Liver (tissue), 9 donors: ENCODE results near the gene EEF2K. TPM values are rescaled to one million over a fixed set of nuclear protein-coding genes. Genes with fewer than 3 reads are reported as not detected.

Experiments
- DNase-seq: peaks from one replicate; pipeline ENCODE4 v3.0.0-alpha.2; 2017; ENCODE audit warnings: low spot score
- H3K27ac ChIP-seq, 2 donors: one replicate each; pipeline ENCODE4 v1.7.0; 2013; ENCODE audit warnings: inconsistent platforms in 2 of 2, low read length in 2 of 2, control low read depth in 1 of 2, low read depth in 1 of 2, mild to moderate bottlenecking in 1 of 2
- H3K27me3 ChIP-seq, 4 donors: one replicate each; pipeline versions ENCODE4 v1.6.1 to v1.7.0; 2013; ENCODE audit warnings: low read length in 3 of 4, inconsistent platforms in 1 of 4, mild to moderate bottlenecking in 1 of 4, moderate library complexity in 1 of 4; ENCODE audit not compliant: control insufficient read depth in 4 of 4, insufficient read depth in 4 of 4
- H3K36me3 ChIP-seq, 4 donors: one replicate each; pipeline versions ENCODE4 v1.6.1 to v1.7.0; 2013; ENCODE audit warnings: low read length in 3 of 4, mild to moderate bottlenecking in 3 of 4, low read depth in 1 of 4, moderate library complexity in 1 of 4; ENCODE audit not compliant: control insufficient read depth in 4 of 4, insufficient read depth in 3 of 4
- H3K4me1 ChIP-seq, 4 donors: one replicate each; pipeline versions ENCODE4 v1.6.1 to v1.7.0; 2013; ENCODE audit warnings: low read length in 3 of 4, mild to moderate bottlenecking in 3 of 4, moderate library complexity in 1 of 4; ENCODE audit not compliant: control insufficient read depth in 4 of 4, insufficient read depth in 4 of 4
- H3K4me3 ChIP-seq, 3 donors: one replicate each; pipeline versions ENCODE4 v1.6.1 to v1.7.0; 2013; ENCODE audit warnings: low read length in 3 of 3, control low read depth in 1 of 3, low read depth in 1 of 3, mild to moderate bottlenecking in 1 of 3
- H3K9ac ChIP-seq, 2 donors: one replicate each; pipeline ENCODE4 v1.7.0; 2013; ENCODE audit warnings: low read length in 2 of 2, mild to moderate bottlenecking in 2 of 2, moderate library complexity in 2 of 2, control low read depth in 1 of 2, low read depth in 1 of 2
- H3K9me3 ChIP-seq, 4 donors: one replicate each; pipeline versions ENCODE4 v1.6.1 to v1.7.0; 2013; ENCODE audit warnings: low read length in 3 of 4; ENCODE audit not compliant: control insufficient read depth in 4 of 4
- EGR1 ChIP-seq, 2 donors: IDR thresholded peaks; 2 replicates each; pipeline ENCODE4 v1.6.1; 2016 to 2018; ENCODE audit warnings: antibody characterized with exemption in 2 of 2, low read depth in 2 of 2
- FOXA1 ChIP-seq: IDR thresholded peaks from 2 replicates; pipeline ENCODE4 v1.6.1; 2016; ENCODE audit warnings: antibody characterized with exemption
- FOXA2 ChIP-seq: IDR thresholded peaks from 2 replicates; pipeline ENCODE4 v1.6.1; 2016; ENCODE audit warnings: antibody characterized with exemption
- GABPA ChIP-seq, 2 donors: IDR thresholded peaks in 1 of 2; conservative IDR thresholded peaks in 1 of 2; 2 replicates each; pipeline ENCODE4 v1.6.1; 2016; ENCODE audit warnings: antibody characterized with exemption in 2 of 2, mild to moderate bottlenecking in 1 of 2, moderate library complexity in 1 of 2
- HNF4G ChIP-seq: IDR thresholded peaks from 2 replicates; pipeline ENCODE4 v1.6.1; 2016; ENCODE audit warnings: antibody characterized with exemption
- JUND ChIP-seq, 2 donors: IDR thresholded peaks; 2 replicates each; pipeline ENCODE4 v1.6.1; 2016; ENCODE audit warnings: antibody characterized with exemption in 2 of 2
- NR2F2 ChIP-seq: IDR thresholded peaks from 2 replicates; pipeline ENCODE4 v1.6.1; 2016; ENCODE audit warnings: antibody characterized with exemption
- RAD21 ChIP-seq, 2 donors: IDR thresholded peaks; 2 replicates each; pipeline ENCODE4 v1.6.1; 2016; ENCODE audit warnings: antibody characterized with exemption in 2 of 2, mild to moderate bottlenecking in 2 of 2
- RXRA ChIP-seq, 2 donors: IDR thresholded peaks; 2 replicates each; pipeline ENCODE4 v1.6.1; 2017 to 2018; ENCODE audit warnings: antibody characterized with exemption in 2 of 2, mild to moderate bottlenecking in 1 of 2
- TAF1 ChIP-seq: conservative IDR thresholded peaks from 2 replicates; pipeline ENCODE4 v1.6.1; 2016; ENCODE audit warnings: antibody characterized with exemption, mild to moderate bottlenecking
- YY1 ChIP-seq: IDR thresholded peaks from 2 replicates; pipeline ENCODE4 v1.6.1; 2016; ENCODE audit warnings: antibody characterized with exemption, mild to moderate bottlenecking
- WGBS: extraction: QIAGEN DNeasy Blood & Tissue Kit; methylation state at CpG from one replicate; pipeline ENCODE4 v1.1.7; 2013; 5-methylcytosine and 5-hydroxymethylcytosine counted together
- polyA plus RNA-seq, 2 donors: library from polyadenylated mRNA; stranded (reverse) in 1 of 2; unstranded in 1 of 2; fragments of 200-250 nt in 1 of 2; fragments of >200 nt in 1 of 2; fragmentation: Nextera tagmentation in 1 of 2; extraction: Ambion mirVana in 1 of 2; gene quantifications; one replicate each; pipeline versions ENCODE4 v1.2.1 to v1.2.3, GENCODE V29; 2013 to 2015
- total RNA-seq, 2 donors: library from RNA; depleted of rRNA; stranded (reverse); fragments of >200 nt; gene quantifications; one replicate each; pipeline ENCODE4 v1.2.3, GENCODE V29; 2014
- TF ChIP-seq, protein P1 (sequence below): IDR thresholded peaks from 2 replicates; pipeline ENCODE4 v1.6.1; 2016; ENCODE audit warnings: antibody characterized with exemption
- TF ChIP-seq, protein P2 (sequence below): IDR thresholded peaks from 2 replicates; pipeline ENCODE4 v1.6.1; 2016; ENCODE audit warnings: antibody characterized with exemption
- TF ChIP-seq, protein P3 (sequence below): IDR thresholded peaks from 2 replicates; pipeline ENCODE4 v1.6.1; 2016; ENCODE audit warnings: antibody characterized with exemption
- TF ChIP-seq, protein P4 (sequence below): IDR thresholded peaks from 2 replicates; pipeline ENCODE4 v1.6.1; 2016; ENCODE audit warnings: antibody characterized with exemption, mild to moderate bottlenecking
- TF ChIP-seq, protein P5 (sequence below): fragments of 150-350 bp; IDR thresholded peaks from 2 replicates; pipeline ENCODE4 v1.5.1; 2017; ENCODE audit warnings: improper control_type of control experiment, low read depth, low read length; ENCODE audit not compliant: missing input control
- donor health status: healthy.
- donor health status: healthy.
- donor health status: healthy.
- donor health status: healthy.
- donor health status: healthy.

The EEF2K gene
- total and polyA plus RNA-seq, 4 donors, result 3.2 to 14.3 (median 8.0) TPM

DNA sequence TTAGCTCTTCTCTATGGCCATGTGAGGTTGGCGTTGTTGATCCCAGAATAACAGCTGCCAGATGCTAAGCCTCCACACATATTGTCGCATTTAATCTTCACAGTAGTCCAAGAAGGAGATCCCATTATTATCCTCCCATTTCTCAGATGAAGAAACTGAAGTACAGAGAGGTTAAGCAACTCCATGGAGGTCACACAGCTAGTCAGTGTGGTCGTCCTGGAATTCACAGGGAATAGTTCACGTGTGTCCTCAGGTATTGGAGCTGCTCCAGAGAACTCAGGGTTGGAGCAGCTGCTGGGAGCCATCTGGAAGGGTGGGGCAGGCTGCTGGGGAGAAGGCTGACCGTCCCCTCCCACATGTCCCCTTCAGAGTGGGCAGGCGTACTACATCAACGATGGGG is 24.2 kb upstream of the EEF2K start:
- no peaks in the 10 kb centered on the region for H3K36me3 ChIP-seq
- DNase-seq, result no peak
- TF ChIP-seq, protein P1, sequence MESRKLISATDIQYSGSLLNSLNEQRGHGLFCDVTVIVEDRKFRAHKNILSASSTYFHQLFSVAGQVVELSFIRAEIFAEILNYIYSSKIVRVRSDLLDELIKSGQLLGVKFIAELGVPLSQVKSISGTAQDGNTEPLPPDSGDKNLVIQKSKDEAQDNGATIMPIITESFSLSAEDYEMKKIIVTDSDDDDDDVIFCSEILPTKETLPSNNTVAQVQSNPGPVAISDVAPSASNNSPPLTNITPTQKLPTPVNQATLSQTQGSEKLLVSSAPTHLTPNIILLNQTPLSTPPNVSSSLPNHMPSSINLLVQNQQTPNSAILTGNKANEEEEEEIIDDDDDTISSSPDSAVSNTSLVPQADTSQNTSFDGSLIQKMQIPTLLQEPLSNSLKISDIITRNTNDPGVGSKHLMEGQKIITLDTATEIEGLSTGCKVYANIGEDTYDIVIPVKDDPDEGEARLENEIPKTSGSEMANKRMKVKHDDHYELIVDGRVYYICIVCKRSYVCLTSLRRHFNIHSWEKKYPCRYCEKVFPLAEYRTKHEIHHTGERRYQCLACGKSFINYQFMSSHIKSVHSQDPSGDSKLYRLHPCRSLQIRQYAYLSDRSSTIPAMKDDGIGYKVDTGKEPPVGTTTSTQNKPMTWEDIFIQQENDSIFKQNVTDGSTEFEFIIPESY, result no peak
- TF ChIP-seq GABPA (IDR thresholded peaks at IDR 0.05 in 1 of 2, conservative IDR thresholded peaks at IDR 0.05 in 1 of 2) (no peak), YY1 (no peak), FOXA1 (no peak), RAD21 (IDR thresholded peaks at IDR 0.05) (no peak), JUND (IDR thresholded peaks at IDR 0.05) (no peak), HNF4G (no peak), RXRA (IDR thresholded peaks at IDR 0.05) (no peak), EGR1 (IDR thresholded peaks at IDR 0.05; ENCODE audit: low read depth in 2 of 2) (no peak), FOXA2 (no peak)
- TF ChIP-seq, protein P2, sequence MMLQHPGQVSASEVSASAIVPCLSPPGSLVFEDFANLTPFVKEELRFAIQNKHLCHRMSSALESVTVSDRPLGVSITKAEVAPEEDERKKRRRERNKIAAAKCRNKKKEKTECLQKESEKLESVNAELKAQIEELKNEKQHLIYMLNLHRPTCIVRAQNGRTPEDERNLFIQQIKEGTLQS, result no peak
- TF ChIP-seq, protein P3, sequence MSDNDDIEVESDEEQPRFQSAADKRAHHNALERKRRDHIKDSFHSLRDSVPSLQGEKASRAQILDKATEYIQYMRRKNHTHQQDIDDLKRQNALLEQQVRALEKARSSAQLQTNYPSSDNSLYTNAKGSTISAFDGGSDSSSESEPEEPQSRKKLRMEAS, result no peak
- TF ChIP-seq, protein P4, sequence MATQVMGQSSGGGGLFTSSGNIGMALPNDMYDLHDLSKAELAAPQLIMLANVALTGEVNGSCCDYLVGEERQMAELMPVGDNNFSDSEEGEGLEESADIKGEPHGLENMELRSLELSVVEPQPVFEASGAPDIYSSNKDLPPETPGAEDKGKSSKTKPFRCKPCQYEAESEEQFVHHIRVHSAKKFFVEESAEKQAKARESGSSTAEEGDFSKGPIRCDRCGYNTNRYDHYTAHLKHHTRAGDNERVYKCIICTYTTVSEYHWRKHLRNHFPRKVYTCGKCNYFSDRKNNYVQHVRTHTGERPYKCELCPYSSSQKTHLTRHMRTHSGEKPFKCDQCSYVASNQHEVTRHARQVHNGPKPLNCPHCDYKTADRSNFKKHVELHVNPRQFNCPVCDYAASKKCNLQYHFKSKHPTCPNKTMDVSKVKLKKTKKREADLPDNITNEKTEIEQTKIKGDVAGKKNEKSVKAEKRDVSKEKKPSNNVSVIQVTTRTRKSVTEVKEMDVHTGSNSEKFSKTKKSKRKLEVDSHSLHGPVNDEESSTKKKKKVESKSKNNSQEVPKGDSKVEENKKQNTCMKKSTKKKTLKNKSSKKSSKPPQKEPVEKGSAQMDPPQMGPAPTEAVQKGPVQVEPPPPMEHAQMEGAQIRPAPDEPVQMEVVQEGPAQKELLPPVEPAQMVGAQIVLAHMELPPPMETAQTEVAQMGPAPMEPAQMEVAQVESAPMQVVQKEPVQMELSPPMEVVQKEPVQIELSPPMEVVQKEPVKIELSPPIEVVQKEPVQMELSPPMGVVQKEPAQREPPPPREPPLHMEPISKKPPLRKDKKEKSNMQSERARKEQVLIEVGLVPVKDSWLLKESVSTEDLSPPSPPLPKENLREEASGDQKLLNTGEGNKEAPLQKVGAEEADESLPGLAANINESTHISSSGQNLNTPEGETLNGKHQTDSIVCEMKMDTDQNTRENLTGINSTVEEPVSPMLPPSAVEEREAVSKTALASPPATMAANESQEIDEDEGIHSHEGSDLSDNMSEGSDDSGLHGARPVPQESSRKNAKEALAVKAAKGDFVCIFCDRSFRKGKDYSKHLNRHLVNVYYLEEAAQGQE, result no peak
- TF ChIP-seq, protein P5, sequence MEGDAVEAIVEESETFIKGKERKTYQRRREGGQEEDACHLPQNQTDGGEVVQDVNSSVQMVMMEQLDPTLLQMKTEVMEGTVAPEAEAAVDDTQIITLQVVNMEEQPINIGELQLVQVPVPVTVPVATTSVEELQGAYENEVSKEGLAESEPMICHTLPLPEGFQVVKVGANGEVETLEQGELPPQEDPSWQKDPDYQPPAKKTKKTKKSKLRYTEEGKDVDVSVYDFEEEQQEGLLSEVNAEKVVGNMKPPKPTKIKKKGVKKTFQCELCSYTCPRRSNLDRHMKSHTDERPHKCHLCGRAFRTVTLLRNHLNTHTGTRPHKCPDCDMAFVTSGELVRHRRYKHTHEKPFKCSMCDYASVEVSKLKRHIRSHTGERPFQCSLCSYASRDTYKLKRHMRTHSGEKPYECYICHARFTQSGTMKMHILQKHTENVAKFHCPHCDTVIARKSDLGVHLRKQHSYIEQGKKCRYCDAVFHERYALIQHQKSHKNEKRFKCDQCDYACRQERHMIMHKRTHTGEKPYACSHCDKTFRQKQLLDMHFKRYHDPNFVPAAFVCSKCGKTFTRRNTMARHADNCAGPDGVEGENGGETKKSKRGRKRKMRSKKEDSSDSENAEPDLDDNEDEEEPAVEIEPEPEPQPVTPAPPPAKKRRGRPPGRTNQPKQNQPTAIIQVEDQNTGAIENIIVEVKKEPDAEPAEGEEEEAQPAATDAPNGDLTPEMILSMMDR, result no peak
- H3K27ac ChIP-seq, result no peak overlapping the region
- H3K27me3 ChIP-seq, result no peaks in the 10 kb centered on the region
- H3K9ac ChIP-seq, result no peak overlapping the region
- no peaks in the 10 kb centered on the region for H3K9me3 ChIP-seq
- no peak overlapping the region for H3K4me3 ChIP-seq
- 85% methylated on average over 7 of the region's 7 CpGs for WGBS
- H3K4me1 ChIP-seq, result no peaks in the 10 kb centered on the region

DNA sequence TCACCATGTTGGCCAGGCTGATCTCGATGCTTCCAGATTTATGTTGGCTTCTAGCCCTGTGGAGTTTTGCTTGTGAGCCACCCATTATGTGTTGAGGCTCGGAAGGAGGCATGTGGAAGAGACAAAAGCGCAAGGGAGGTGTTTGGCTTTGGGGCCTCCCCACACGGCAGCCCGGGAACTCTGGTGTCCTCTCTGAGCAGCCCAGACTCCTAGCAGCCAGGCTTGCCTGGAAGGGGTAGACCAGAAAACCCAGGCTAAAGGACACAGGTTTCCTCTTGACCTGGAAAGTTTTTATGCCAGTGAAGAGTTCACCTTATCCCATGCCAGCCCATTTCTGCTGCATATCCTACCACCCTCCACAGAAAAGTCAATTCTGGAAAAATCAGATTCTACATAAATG is 22.7 kb upstream of the EEF2K start:
- no peak overlapping the region for H3K4me3 ChIP-seq
- WGBS, result 92% methylated on average over 5 of the region's 5 CpGs
- H3K27me3 ChIP-seq, result no peaks in the 10 kb centered on the region
- H3K27ac ChIP-seq, result no peak overlapping the region
- no peak for DNase-seq
- no peaks in the 10 kb centered on the region for H3K9me3 ChIP-seq
- H3K4me1 ChIP-seq, result peaks cover 0 to 3% (median 1%) of the 10 kb centered on the region in 4 donors
- H3K9ac ChIP-seq, result no peak overlapping the region
- H3K36me3 ChIP-seq, result no peaks in the 10 kb centered on the region
- TF ChIP-seq EGR1 (IDR thresholded peaks at IDR 0.05; ENCODE audit: low read depth in 2 of 2) (no peak), TAF1 (no peak), FOXA1 (no peak), HNF4G (no peak), NR2F2 (no peak), RAD21 (IDR thresholded peaks at IDR 0.05) (no peak), YY1 (no peak), FOXA2 (no peak)
- TF ChIP-seq, protein P4, result no peak
- TF ChIP-seq, protein P5, result no peak
- TF ChIP-seq, protein P3, result no peak
